Fibroblast of skin of left quadriceps (primary cell): ENCODE measurements around the gene ABLIM2.
A peak's percentile ranks its signal among the peaks of the same experiment; 100 is the strongest.

Experiments used
- DNase-seq, 2 experiments: peaks; one replicate each; pipeline ENCODE4 v3.0.0-alpha.2; 2013; ENCODE audit warnings: low read depth in 2 of 2

The ABLIM2 gene

GRCh38 chr4:8028884-8029568 is 129.6 kb downstream of the ABLIM2 start:
- no peak for DNase-seq

GRCh38 chr4:8028368-8028767 is 130.2 kb downstream of the ABLIM2 start:
- no peak for DNase-seq

GRCh38 chr4:8026453-8026852 is 132.2 kb downstream of the ABLIM2 start:
- no peak for DNase-seq

- DNase-seq: no peak
Observed at GRCh38 chr4:8025668-8026067, 132.9 kb downstream of the ABLIM2 start.

GRCh38 chr4:8024073-8024786 is 134.4 kb downstream of the ABLIM2 start:
- no peak for DNase-seq

GRCh38 chr4:8023696-8024033 is 134.9 kb downstream of the ABLIM2 start:
- no peak for DNase-seq

- no peak for DNase-seq
Observed at GRCh38 chr4:8022767-8023695, 135.6 kb downstream of the ABLIM2 start.

GRCh38 chr4:8021796-8022195 is 136.8 kb downstream of the ABLIM2 start:
- DNase-seq: no peak

- no peak for DNase-seq
Observed at GRCh38 chr4:8019396-8020365, 138.9 kb downstream of the ABLIM2 start.

- DNase-seq: no peak
Observed at GRCh38 chr4:8016527-8016926, 142.1 kb downstream of the ABLIM2 start.

- DNase-seq: no peak
Observed at GRCh38 chr4:8015512-8015911, 143.1 kb downstream of the ABLIM2 start.

GRCh38 chr4:8013976-8014726 is 144.5 kb downstream of the ABLIM2 start:
- no peak for DNase-seq

- DNase-seq: no peak
Observed at GRCh38 chr4:8012517-8012916, 146.1 kb downstream of the ABLIM2 start.

- DNase-seq: peak; percentile 9 to 21
Observed at GRCh38 chr4:8010618-8011017, 148.0 kb downstream of the ABLIM2 start.

- no peak for DNase-seq
Observed at GRCh38 chr4:8009710-8010511, 148.7 kb downstream of the ABLIM2 start.

- no peak for DNase-seq
Observed at GRCh38 chr4:8009097-8009496, 149.5 kb downstream of the ABLIM2 start.

GRCh38 chr4:8008391-8008790 is 150.2 kb downstream of the ABLIM2 start:
- no peak for DNase-seq

- no peak for DNase-seq
Observed at GRCh38 chr4:8007581-8007980, 151.0 kb downstream of the ABLIM2 start.

- no peak for DNase-seq
Observed at GRCh38 chr4:8006471-8006870, 152.1 kb downstream of the ABLIM2 start.

- DNase-seq: no peak
Observed at GRCh38 chr4:8005814-8006215, 152.8 kb downstream of the ABLIM2 start.
